HepG2 (cell line): ENCODE results near the gene OVAAL. TPM values are rescaled to one million over a fixed set of nuclear protein-coding genes. Genes with fewer than 3 reads are reported as not detected.

Experiments
- ATAC-seq: fragments of 200-7000 bp; cut with Tn5 transposase; 3 replicates; pipeline ENCODE4 v1.9.1; 2020; ENCODE audit warnings: mild to moderate bottlenecking, moderate library complexity
- BruUV-seq: library from RNA; stranded (reverse); fragments of 400-500 nt; replicated peaks from 2 replicates; lab custom pipeline; 2021; lab: Mats Ljungman, UMichigan
- CTCF ChIA-PET: fragments of 300-600 bp; formaldehyde crosslinking; extraction: SDS; loops from one replicate; lab custom pipeline; 2021; ENCODE audit warnings: low total read pairs, inconsistent platforms, low intra/inter-chr PET ratio; lab: Yijun Ruan, JAX
- POLR2A ChIA-PET: fragments of 350-600 bp; sonication (Branson Sonifier 250); formaldehyde crosslinking; loops from one replicate; lab custom pipeline; 2020; ENCODE audit warnings: antibody characterized with exemption, inconsistent platforms; lab: Yijun Ruan, JAX
- DNase-seq: peaks from one replicate; pipeline ENCODE4 v3.0.0-alpha.2; 2015; ENCODE audit warnings: low spot score
- FAIRE-seq: peaks from 3 replicates; lab custom pipeline; 2011; peaks lifted over from hg19 to GRCh38; lab: Jason Lieb, UNC
- H2AFZ ChIP-seq: one replicate; pipeline ENCODE4 v1.6.1; 2011; ENCODE audit warnings: low read length, inconsistent platforms
- H3K27ac ChIP-seq: fragments of 300-600 bp; 3 replicates; pipeline ENCODE4 v1.8.0; 2011; ENCODE audit warnings: mixed run types, mild to moderate bottlenecking, mixed read lengths, low read length, inconsistent platforms; ENCODE audit not compliant: insufficient read depth; ENCODE audit errors: extremely low read length
- H3K27me3 ChIP-seq, 2 experiments: fragments of 200-600 bp in 1 of 2; 2 replicates in 1 of 2; 3 replicates in 1 of 2; pipeline versions ENCODE4 v1.6.0 to v1.8.0; 2011; ENCODE audit warnings: low read length in 2 of 2, mild to moderate bottlenecking in 2 of 2, moderate library complexity in 2 of 2, inconsistent platforms in 1 of 2; ENCODE audit not compliant: insufficient read depth in 2 of 2, control insufficient read depth in 1 of 2
- H3K36me3 ChIP-seq, 2 experiments: fragments of 200-600 bp in 1 of 2; replicated peaks in 1 of 2; 2 replicates in 1 of 2; 3 replicates in 1 of 2; pipeline versions ENCODE4 v1.5.1 to v1.8.0; 2011; ENCODE audit warnings: low read length in 2 of 2, inconsistent platforms in 1 of 2; ENCODE audit not compliant: insufficient read depth in 2 of 2, control insufficient read depth in 1 of 2
- H3K4me1 ChIP-seq: 2 replicates; pipeline ENCODE4 v1.5.1; 2012; ENCODE audit warnings: low read length, inconsistent platforms; ENCODE audit not compliant: insufficient read depth
- H3K4me2 ChIP-seq: 2 replicates; pipeline ENCODE4 v1.6.0; 2011; ENCODE audit warnings: low read depth, low read length, inconsistent platforms
- H3K4me3 ChIP-seq, 3 experiments: fragments of 200-600 bp in 1 of 3; sonication (generic), shearing (Covaris generic) in 1 of 3; replicated peaks in 1 of 3; 2 replicates each; pipeline ENCODE4 v1.5.1; 2011 to 2016; ENCODE audit warnings: low read length in 3 of 3, inconsistent platforms in 2 of 3, low read depth in 2 of 3, mild to moderate bottlenecking in 2 of 3, control low read depth in 1 of 3, mixed read lengths in 1 of 3; ENCODE audit not compliant: insufficient read depth in 1 of 3
- H3K79me2 ChIP-seq: one replicate; pipeline ENCODE4 v1.6.1; 2011; ENCODE audit warnings: low read length, inconsistent platforms; ENCODE audit not compliant: insufficient read depth
- H3K9ac ChIP-seq: 2 replicates; pipeline ENCODE4 v1.6.0; 2011; ENCODE audit warnings: mild to moderate bottlenecking, low read depth, low read length, inconsistent platforms; ENCODE audit not compliant: insufficient read depth
- H3K9me3 ChIP-seq: 2 replicates; pipeline ENCODE4 v1.5.1; 2012; ENCODE audit warnings: mild to moderate bottlenecking, low read length
- H4K20me1 ChIP-seq: 2 replicates; pipeline ENCODE4 v1.6.0; 2011; ENCODE audit warnings: inconsistent platforms, mild to moderate bottlenecking, low read length, moderate library complexity; ENCODE audit not compliant: insufficient read depth
- AHR ChIP-seq: IDR thresholded peaks from 2 replicates; pipeline ENCODE4 v1.6.1; 2018; ENCODE audit warnings: missing genetic modification reagents, missing compliant biosample characterization
- ARHGAP35 ChIP-seq: sonication (generic); formaldehyde crosslinking; IDR thresholded peaks from 2 replicates; pipeline ENCODE4 v1.9.0; 2022; ENCODE audit warnings: mild to moderate bottlenecking, inconsistent platforms, moderate library complexity, missing genetic modification reagents, borderline replicate concordance
- FOXA1 ChIP-seq, 2 experiments: fragments of 450-650 bp in 1 of 2; sonication (generic) in 1 of 2; formaldehyde crosslinking in 1 of 2; IDR thresholded peaks; 2 replicates each; pipeline versions ENCODE4 v1.4.0 to v1.6.1; 2016 to 2020; ENCODE audit warnings: missing genetic modification reagents in 1 of 2
- RFXAP ChIP-seq: sonication (generic); formaldehyde crosslinking; IDR thresholded peaks from 2 replicates; pipeline ENCODE4 v1.4.0; 2020; ENCODE audit warnings: missing genetic modification reagents, borderline replicate concordance
- SRSF4 ChIP-seq: fragments of 200-400 bp; formaldehyde crosslinking; IDR thresholded peaks from one replicate; pipeline ENCODE4 v1.6.1; 2018; ENCODE audit warnings: mild to moderate bottlenecking, low read depth, low read length, moderate library complexity; ENCODE audit not compliant: poor library complexity, severe bottlenecking
- ZNF850 ChIP-seq: sonication (generic); formaldehyde crosslinking; conservative IDR thresholded peaks from 2 replicates; pipeline ENCODE4 v1.9.0; 2021; ENCODE audit warnings: mild to moderate bottlenecking, missing genetic modification reagents
- ZSCAN29 ChIP-seq: sonication (generic); formaldehyde crosslinking; conservative IDR thresholded peaks from 2 replicates; pipeline ENCODE4 v1.4.0; 2020; ENCODE audit warnings: mild to moderate bottlenecking, missing genetic modification reagents
- WGBS: methylation state at CpG from one replicate; pipeline ENCODE4 v1.1.6; 2017; ENCODE audit warnings: low lambda C conversion rate; 5-methylcytosine and 5-hydroxymethylcytosine counted together
- in situ Hi-C: cut with HindIII; loops from 2 replicates; pipeline ENCODE4 v1.10.0; 2017; ENCODE audit warnings: low pct_unique_long_range_greater_than_20kb; ENCODE audit not compliant: extremely low pct_ligation_motif_present
- intact Hi-C: fragments of 100-400 bp; cut with micrococcal nuclease; formaldehyde crosslinking; loops from one replicate; pipeline ENCODE4 v1.10.0; 2022; ENCODE audit not compliant: unreplicated experiment
- polyA plus RNA-seq, 8 experiments: library from polyadenylated mRNA; depleted of rRNA in 3 of 8; stranded (reverse) in 7 of 8; unstranded in 1 of 8; fragments of >200 nt; fragmentation: Illumina TruSeq in 4 of 8; extraction: Trizol in 4 of 8; gene quantifications; 2 replicates each; pipeline versions ENCODE4 v1.2.1 to v1.2.3, GENCODE V29; 2011 to 2016; ENCODE audit warnings: low read depth in 4 of 8, missing spikeins in 1 of 8, mixed read lengths in 1 of 8; ENCODE audit not compliant: insufficient read depth in 1 of 8
- total RNA-seq, 5 experiments: library from RNA; depleted of rRNA; stranded (reverse); fragments of >200 nt; fragmentation: Illumina TruSeq; extraction: Trizol; gene quantifications; 2 replicates each; pipeline ENCODE4 v1.2.3, GENCODE V29; 2016; ENCODE audit warnings: low read depth in 1 of 5
- TF ChIP-seq, protein P1 (sequence below): IDR thresholded peaks from 2 replicates; pipeline ENCODE4 v1.6.1; 2016; ENCODE audit warnings: missing genetic modification reagents, missing compliant biosample characterization
- TF ChIP-seq, protein P2 (sequence below): sonication (generic); formaldehyde crosslinking; IDR thresholded peaks from 2 replicates; pipeline ENCODE4 v1.4.0; 2020; ENCODE audit warnings: mild to moderate bottlenecking, missing genetic modification reagents
- TF ChIP-seq, protein P3 (sequence below): sonication (generic); formaldehyde crosslinking; IDR thresholded peaks from 2 replicates; pipeline ENCODE4 v1.4.0; 2020; ENCODE audit warnings: missing genetic modification reagents
- TF ChIP-seq, protein P4 (sequence below): sonication (generic); formaldehyde crosslinking; IDR thresholded peaks from 2 replicates; pipeline ENCODE4 v1.4.0; 2020; ENCODE audit warnings: missing genetic modification reagents

Gene OVAAL
- total and polyA plus RNA-seq, 2 of the 13 experiments (the other 11 are each of a cell fraction or from before 2014, with no cell fraction given), result 0.04 TPM; not detected in 1

DNA sequence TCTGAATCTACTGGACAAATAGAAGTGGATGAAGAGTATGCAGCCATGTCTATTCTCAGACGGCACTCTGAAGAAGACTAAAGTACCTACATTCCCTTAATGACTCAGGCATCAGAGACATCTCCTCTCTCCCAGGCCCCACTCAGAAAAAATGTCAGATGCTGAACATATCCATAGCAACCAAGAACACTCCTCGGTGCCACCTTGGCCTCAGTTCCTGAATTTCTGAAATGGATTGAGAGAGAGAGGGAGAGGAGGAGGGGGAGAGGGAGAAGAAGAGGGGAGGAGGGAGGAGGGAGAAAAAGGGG, 16.0 kb upstream of the OVAAL start (continued):
- TF ChIP-seq, protein P1, sequence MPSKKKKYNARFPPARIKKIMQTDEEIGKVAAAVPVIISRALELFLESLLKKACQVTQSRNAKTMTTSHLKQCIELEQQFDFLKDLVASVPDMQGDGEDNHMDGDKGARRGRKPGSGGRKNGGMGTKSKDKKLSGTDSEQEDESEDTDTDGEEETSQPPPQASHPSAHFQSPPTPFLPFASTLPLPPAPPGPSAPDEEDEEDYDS, result no peak

DNA sequence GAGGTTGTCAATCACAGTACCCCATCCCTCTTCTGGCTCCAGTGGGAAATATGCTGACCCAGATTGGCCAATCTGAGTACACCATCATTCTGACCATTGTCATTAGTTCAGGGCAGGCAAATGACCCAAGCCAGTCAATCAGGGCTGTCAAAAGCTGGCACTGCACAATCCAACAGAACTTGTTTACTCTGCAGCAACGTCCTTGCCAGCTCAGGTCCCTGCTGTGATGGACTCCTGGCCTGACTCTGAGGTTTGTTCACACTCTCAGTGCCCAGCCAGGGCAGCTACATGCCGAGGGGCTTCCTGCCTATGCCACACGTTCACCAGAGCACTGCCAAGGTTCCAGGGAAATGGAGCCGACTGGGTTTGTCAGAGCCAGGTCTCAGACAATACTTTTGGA, 14.7 kb upstream of the OVAAL start:
- ATAC-seq, result no peak; the same call in 2 of the 3 replicates
- in situ Hi-C loops, result no loop called here

DNA sequence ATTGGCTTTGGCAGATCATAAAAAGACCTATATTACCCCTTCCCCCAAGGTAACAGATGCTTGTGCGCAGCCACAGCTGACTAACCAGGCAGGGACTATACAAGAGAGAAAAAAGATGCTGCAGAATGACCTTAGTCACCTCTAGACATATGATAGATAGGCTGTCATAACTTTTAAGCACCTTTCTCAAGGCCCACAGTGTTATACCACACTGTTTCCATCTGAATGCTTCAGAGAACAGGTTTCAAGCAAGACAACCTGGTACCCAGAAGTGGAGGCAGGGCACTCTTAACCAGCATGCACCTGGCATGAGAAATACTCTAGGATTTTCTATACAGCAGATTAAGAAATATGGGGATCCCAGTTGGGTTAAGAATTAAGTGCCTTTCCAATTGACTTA, 12.8 kb upstream of the OVAAL start:
- H3K4me2 ChIP-seq, result no peak overlapping the region
- H3K27me3 ChIP-seq, result no peaks in the 10 kb centered on the region; a peak in 2 of 5 replicates
- H3K79me2 ChIP-seq, result no peaks in the 10 kb centered on the region
- H4K20me1 ChIP-seq, result no peaks in the 10 kb centered on the region
- H3K9me3 ChIP-seq, result no peaks in the 10 kb centered on the region
- BruUV-seq, result no TSS peak
- H3K27ac ChIP-seq, result no peak overlapping the region
- H3K4me1 ChIP-seq, result no peaks in the 10 kb centered on the region
- ATAC-seq (no peak), FAIRE-seq (no peak), DNase-seq (no peak)
- no peak overlapping the region for H2AFZ ChIP-seq
- POLR2A ChIA-PET, result no interaction called here
- intact Hi-C loops (no loop called here), in situ Hi-C loops (no loop called here)
- WGBS, result 81% methylated on average over 1 of the region's 1 CpG
- no peak overlapping the region for H3K4me3 ChIP-seq
- CTCF ChIA-PET, result no interaction called here
- H3K36me3 ChIP-seq, result no peaks in the 10 kb centered on the region
- no peak overlapping the region for H3K9ac ChIP-seq
- TF ChIP-seq ZSCAN29 (CRISPR knock-in tag) (no peak), RFXAP (CRISPR knock-in tag) (no peak), AHR (CRISPR knock-in tag) (no peak), ZNF850 (CRISPR knock-in tag) (no peak), SRSF4 (no peak), ARHGAP35 (CRISPR knock-in tag) (no peak)
- TF ChIP-seq, protein P2, sequence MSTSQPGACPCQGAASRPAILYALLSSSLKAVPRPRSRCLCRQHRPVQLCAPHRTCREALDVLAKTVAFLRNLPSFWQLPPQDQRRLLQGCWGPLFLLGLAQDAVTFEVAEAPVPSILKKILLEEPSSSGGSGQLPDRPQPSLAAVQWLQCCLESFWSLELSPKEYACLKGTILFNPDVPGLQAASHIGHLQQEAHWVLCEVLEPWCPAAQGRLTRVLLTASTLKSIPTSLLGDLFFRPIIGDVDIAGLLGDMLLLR (CRISPR knock-in tag), result no peak
- TF ChIP-seq, protein P3, sequence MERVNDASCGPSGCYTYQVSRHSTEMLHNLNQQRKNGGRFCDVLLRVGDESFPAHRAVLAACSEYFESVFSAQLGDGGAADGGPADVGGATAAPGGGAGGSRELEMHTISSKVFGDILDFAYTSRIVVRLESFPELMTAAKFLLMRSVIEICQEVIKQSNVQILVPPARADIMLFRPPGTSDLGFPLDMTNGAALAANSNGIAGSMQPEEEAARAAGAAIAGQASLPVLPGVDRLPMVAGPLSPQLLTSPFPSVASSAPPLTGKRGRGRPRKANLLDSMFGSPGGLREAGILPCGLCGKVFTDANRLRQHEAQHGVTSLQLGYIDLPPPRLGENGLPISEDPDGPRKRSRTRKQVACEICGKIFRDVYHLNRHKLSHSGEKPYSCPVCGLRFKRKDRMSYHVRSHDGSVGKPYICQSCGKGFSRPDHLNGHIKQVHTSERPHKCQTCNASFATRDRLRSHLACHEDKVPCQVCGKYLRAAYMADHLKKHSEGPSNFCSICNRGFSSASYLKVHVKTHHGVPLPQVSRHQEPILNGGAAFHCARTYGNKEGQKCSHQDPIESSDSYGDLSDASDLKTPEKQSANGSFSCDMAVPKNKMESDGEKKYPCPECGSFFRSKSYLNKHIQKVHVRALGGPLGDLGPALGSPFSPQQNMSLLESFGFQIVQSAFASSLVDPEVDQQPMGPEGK (CRISPR knock-in tag), result no peak

More for the DNA sequence above, 14.7 kb upstream of the OVAAL start:
- no peak overlapping the region for H3K4me3 ChIP-seq
- no peaks in the 10 kb centered on the region for H3K36me3 ChIP-seq
- no peak overlapping the region for H2AFZ ChIP-seq
- DNase-seq (no peak), FAIRE-seq (no peak)
- H3K79me2 ChIP-seq, result no peaks in the 10 kb centered on the region
- no peak overlapping the region for H3K27ac ChIP-seq
- no TSS peak for BruUV-seq
- WGBS, result 8% methylated on average over 2 of the region's 4 CpGs
- H3K9me3 ChIP-seq, result no peaks in the 10 kb centered on the region
- no peak overlapping the region for H3K9ac ChIP-seq
- no peaks in the 10 kb centered on the region for H4K20me1 ChIP-seq
- no peaks in the 10 kb centered on the region; a peak in 2 of 5 replicates for H3K27me3 ChIP-seq
- POLR2A ChIA-PET, result no interaction called here
- H3K4me1 ChIP-seq, result no peaks in the 10 kb centered on the region
- TF ChIP-seq FOXA1 (IDR thresholded peaks at IDR 0.05) (no peak), FOXA1 (CRISPR knock-in tag; IDR thresholded peaks at IDR 0.05) (0 out of 2 replicates have a peak, but pooled peaks have one; percentile 6)
- TF ChIP-seq, protein P4, sequence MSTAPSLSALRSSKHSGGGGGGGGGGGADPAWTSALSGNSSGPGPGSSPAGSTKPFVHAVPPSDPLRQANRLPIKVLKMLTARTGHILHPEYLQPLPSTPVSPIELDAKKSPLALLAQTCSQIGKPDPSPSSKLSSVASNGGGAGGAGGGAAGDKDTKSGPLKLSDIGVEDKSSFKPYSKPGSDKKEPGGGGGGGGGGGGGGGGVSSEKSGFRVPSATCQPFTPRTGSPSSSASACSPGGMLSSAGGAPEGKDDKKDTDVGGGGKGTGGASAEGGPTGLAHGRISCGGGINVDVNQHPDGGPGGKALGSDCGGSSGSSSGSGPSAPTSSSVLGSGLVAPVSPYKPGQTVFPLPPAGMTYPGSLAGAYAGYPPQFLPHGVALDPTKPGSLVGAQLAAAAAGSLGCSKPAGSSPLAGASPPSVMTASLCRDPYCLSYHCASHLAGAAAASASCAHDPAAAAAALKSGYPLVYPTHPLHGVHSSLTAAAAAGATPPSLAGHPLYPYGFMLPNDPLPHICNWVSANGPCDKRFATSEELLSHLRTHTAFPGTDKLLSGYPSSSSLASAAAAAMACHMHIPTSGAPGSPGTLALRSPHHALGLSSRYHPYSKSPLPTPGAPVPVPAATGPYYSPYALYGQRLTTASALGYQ (CRISPR knock-in tag), result no peak
- TF ChIP-seq, all 625 proteins: peak for 1
- CTCF ChIA-PET, result no interaction called here
- intact Hi-C loops, result no loop called here
- H3K4me2 ChIP-seq, result no peak overlapping the region
